Ovary (tissue), 3 donors: ENCODE results near the gene TNNC1.

Experiments used
- CTCF ChIP-seq, 3 donors: fragments of 450-650 bp in 2 of 3; fragments of 200-600 bp in 1 of 3; IDR thresholded peaks; one replicate each; pipeline versions ENCODE4 v1.5.1 to v1.8.0; 2016 to 2022; ENCODE audit warnings: antibody characterized with exemption in 3 of 3, mild to moderate bottlenecking in 1 of 3
- POLR2A ChIP-seq: fragments of 450-650 bp; IDR thresholded peaks from one replicate; pipeline ENCODE4 v1.6.1; 2017; ENCODE audit warnings: antibody characterized with exemption, mild to moderate bottlenecking, moderate library complexity
- donor health status: DM: no; HTN: no; CAD: no.

- TF ChIP-seq CTCF (IDR thresholded peaks at IDR 0.05) (no peak), POLR2A (no peak)
These were observed 48.2 kb downstream of the TNNC1 start for GRCh38 chr3:52405601-52406110.
